22Rv1 (cell line): ENCODE data around the gene ABCC4.

Experiments used
- CTCF ChIP-seq: fragments of 450-650 bp; IDR thresholded peaks from 2 replicates; pipeline ENCODE4 v1.5.1; 2017; ENCODE audit warnings: mild to moderate bottlenecking
- ZFX ChIP-seq: fragments of 450-650 bp; IDR thresholded peaks from 2 replicates; pipeline ENCODE4 v1.6.1; 2017; ENCODE audit warnings: antibody characterized with exemption, borderline replicate concordance

- TF ChIP-seq CTCF (no peak), ZFX (no peak)
Measured at GRCh38 chr13:95307507-95307906, 6.3 kb upstream of the ABCC4 start.
